ENCODE data around the gene MMP23B.

The MMP23B gene

GRCh38 chr1:1623631-1624442 is 8.1 kb upstream of the MMP23B start:
- peak overlapping the region; percentile 1 for H3K23ac ChIP-seq (ENCODE audit: low read depth, low read length, poor library complexity)
- DNase-seq (ENCODE audit: low spot score), result no peak
- H3K4ac ChIP-seq (ENCODE audit: low read length), result peak overlapping the region; percentile 23
- H2AFZ ChIP-seq (ENCODE audit: low read length), result no peak overlapping the region
- H4K91ac ChIP-seq (ENCODE audit: low read depth, low read length, poor library complexity), result no peak overlapping the region
- no peak overlapping the region for H2BK15ac ChIP-seq (ENCODE audit: low read length)
- no peak overlapping the region for H3K9ac ChIP-seq (ENCODE audit: low read depth, low read length, poor library complexity)
- no peak overlapping the region for H2BK120ac ChIP-seq (ENCODE audit: low read depth, low read length)
- peaks cover 0 to 4% of the 10 kb centered on the region in 2 donors for H3K36me3 ChIP-seq (replicated peaks in 1 of 2; ENCODE audit: control insufficient read depth in 2 of 2, insufficient read depth in 2 of 2, low read length in 2 of 2)
- H2BK5ac ChIP-seq (ENCODE audit: low read length), result no peak overlapping the region
- H3K4me2 ChIP-seq (ENCODE audit: insufficient read depth, low read length, poor library complexity, severe bottlenecking), result no peak overlapping the region
- no peak overlapping the region for H4K8ac ChIP-seq (ENCODE audit: low read depth, low read length)
- H3K9me3 ChIP-seq (replicated peaks in 1 of 2; ENCODE audit: control insufficient read depth in 2 of 2, insufficient read depth in 1 of 2, low read depth in 1 of 2, low read length in 2 of 2), result no peaks in the 10 kb centered on the region
- WGBS, 2 donors (ENCODE audit: extremely low coverage in 2 of 2, insufficient read length in 2 of 2, insufficient replicate concordance in 1 of 2), result no CpG with 5 or more reads among the region's 51 CpGs
- H3K4me1 ChIP-seq (ENCODE audit: control insufficient read depth in 2 of 2, insufficient read depth in 1 of 2, low read depth in 1 of 2, low read length in 2 of 2), result no peaks in the 10 kb centered on the region
- peaks cover 0 to 5% (median 0%) of the 10 kb centered on the region in 3 experiments for H3K27me3 ChIP-seq (ENCODE audit: control insufficient read depth in 3 of 3, insufficient read depth in 3 of 3, low read depth in 1 of 3, low read length in 3 of 3)
- H3K14ac ChIP-seq (ENCODE audit: low read length), result no peak overlapping the region
- no peak overlapping the region for H3K4me3 ChIP-seq (ENCODE audit: low read length in 2 of 2)
- H3K18ac ChIP-seq (ENCODE audit: low read length), result no peak overlapping the region
- peaks cover 3% of the 10 kb centered on the region for H3K79me1 ChIP-seq (ENCODE audit: low read depth, low read length)
- H3K27ac ChIP-seq (replicated peaks; ENCODE audit: low read length), result no peak overlapping the region
- no peak overlapping the region for H2BK12ac ChIP-seq (ENCODE audit: low read length)
- no peak overlapping the region for H2AK5ac ChIP-seq (ENCODE audit: low read depth, low read length)

- Histone ChIP-seq H3K36me3 (replicated peaks in 1 of 2; ENCODE audit: control insufficient read depth in 2 of 2, insufficient read depth in 2 of 2, low read length in 2 of 2) (peaks cover 0 to 4% of the 10 kb centered on the region in 2 donors), H3K9me3 (replicated peaks in 1 of 2; ENCODE audit: control insufficient read depth in 2 of 2, insufficient read depth in 1 of 2, low read depth in 1 of 2, low read length in 2 of 2) (no peaks in the 10 kb centered on the region), H3K18ac (ENCODE audit: low read length) (no peak overlapping the region), H3K4me2 (ENCODE audit: insufficient read depth, low read length, poor library complexity, severe bottlenecking) (no peak overlapping the region), H2BK5ac (ENCODE audit: low read length) (peak overlapping the region; percentile 39), H3K79me1 (ENCODE audit: low read depth, low read length) (peaks cover 3% of the 10 kb centered on the region), H3K9ac (ENCODE audit: low read depth, low read length, poor library complexity) (no peak overlapping the region), H2AK5ac (ENCODE audit: low read depth, low read length) (no peak overlapping the region), H3K4me1 (ENCODE audit: control insufficient read depth in 2 of 2, insufficient read depth in 1 of 2, low read depth in 1 of 2, low read length in 2 of 2) (no peaks in the 10 kb centered on the region), H3K4me3 (ENCODE audit: low read length in 2 of 2) (no peak overlapping the region), H4K8ac (ENCODE audit: low read depth, low read length) (no peak overlapping the region), H2BK12ac (ENCODE audit: low read length) (peak overlapping the region; percentile 22), H2AFZ (ENCODE audit: low read length) (no peak overlapping the region), H3K23ac (ENCODE audit: low read depth, low read length, poor library complexity) (peak overlapping the region; percentile 93), H2BK120ac (ENCODE audit: low read depth, low read length) (no peak overlapping the region), H3K27me3 (ENCODE audit: control insufficient read depth in 3 of 3, insufficient read depth in 3 of 3, low read depth in 1 of 3, low read length in 3 of 3) (peaks cover 0 to 14% (median 2%) of the 10 kb centered on the region in 3 experiments), H4K91ac (ENCODE audit: low read depth, low read length, poor library complexity) (no peak overlapping the region), H3K27ac (replicated peaks; ENCODE audit: low read length) (no peak overlapping the region), H3K14ac (ENCODE audit: low read length) (no peak overlapping the region), H2BK15ac (ENCODE audit: low read length) (no peak overlapping the region), H3K4ac (ENCODE audit: low read length) (no peak overlapping the region)
- no CpG with 5 or more reads among the region's 38 CpGs for WGBS, 2 donors (ENCODE audit: extremely low coverage in 2 of 2, insufficient read length in 2 of 2, insufficient replicate concordance in 1 of 2)
- no peak for DNase-seq (ENCODE audit: low spot score)
These were observed 7.2 kb upstream of the MMP23B start for GRCh38 chr1:1624443-1625403.

- peaks cover 0 to 20% (median 4%) of the 10 kb centered on the region in 3 experiments for H3K27me3 ChIP-seq (ENCODE audit: control insufficient read depth in 3 of 3, insufficient read depth in 3 of 3, low read depth in 1 of 3, low read length in 3 of 3)
- no peak overlapping the region for H4K8ac ChIP-seq (ENCODE audit: low read depth, low read length)
- peaks cover 3% of the 10 kb centered on the region for H3K79me1 ChIP-seq (ENCODE audit: low read depth, low read length)
- H3K4ac ChIP-seq (ENCODE audit: low read length), result no peak overlapping the region
- H2BK5ac ChIP-seq (ENCODE audit: low read length), result peak overlapping the region; percentile 22
- no peak overlapping the region for H2BK12ac ChIP-seq (ENCODE audit: low read length)
- H3K27ac ChIP-seq (replicated peaks; ENCODE audit: low read length), result no peak overlapping the region
- no CpG with 5 or more reads among the region's 28 CpGs for WGBS, 2 donors (ENCODE audit: extremely low coverage in 2 of 2, insufficient read length in 2 of 2, insufficient replicate concordance in 1 of 2)
- H3K4me1 ChIP-seq (ENCODE audit: control insufficient read depth in 2 of 2, insufficient read depth in 1 of 2, low read depth in 1 of 2, low read length in 2 of 2), result no peaks in the 10 kb centered on the region
- no peak overlapping the region for H4K91ac ChIP-seq (ENCODE audit: low read depth, low read length, poor library complexity)
- H3K9me3 ChIP-seq (replicated peaks in 1 of 2; ENCODE audit: control insufficient read depth in 2 of 2, insufficient read depth in 1 of 2, low read depth in 1 of 2, low read length in 2 of 2), result no peaks in the 10 kb centered on the region
- H3K9ac ChIP-seq (ENCODE audit: low read depth, low read length, poor library complexity), result no peak overlapping the region
- peaks cover 0 to 4% of the 10 kb centered on the region in 2 donors for H3K36me3 ChIP-seq (replicated peaks in 1 of 2; ENCODE audit: control insufficient read depth in 2 of 2, insufficient read depth in 2 of 2, low read length in 2 of 2)
- H3K4me2 ChIP-seq (ENCODE audit: insufficient read depth, low read length, poor library complexity, severe bottlenecking), result no peak overlapping the region
- no peak overlapping the region for H3K18ac ChIP-seq (ENCODE audit: low read length)
- H3K4me3 ChIP-seq (ENCODE audit: low read length in 2 of 2), result no peak overlapping the region
- H2AK5ac ChIP-seq (ENCODE audit: low read depth, low read length), result peak overlapping the region; percentile 61
- no peak overlapping the region for H2BK15ac ChIP-seq (ENCODE audit: low read length)
- H3K14ac ChIP-seq (ENCODE audit: low read length), result no peak overlapping the region
- H2BK120ac ChIP-seq (ENCODE audit: low read depth, low read length), result no peak overlapping the region
- peak overlapping the region; percentile 5 for H3K23ac ChIP-seq (ENCODE audit: low read depth, low read length, poor library complexity)
- DNase-seq (ENCODE audit: low spot score), result no peak
- H2AFZ ChIP-seq (ENCODE audit: low read length), result no peak overlapping the region
These were observed 6.6 kb upstream of the MMP23B start for GRCh38 chr1:1625404-1625775.

GRCh38 chr1:1625824-1626206 is 6.2 kb upstream of the MMP23B start:
- H2AK5ac ChIP-seq (ENCODE audit: low read depth, low read length), result peak overlapping the region; percentile 61
- H2AFZ ChIP-seq (ENCODE audit: low read length), result no peak overlapping the region
- no peaks in the 10 kb centered on the region for H3K9me3 ChIP-seq (replicated peaks in 1 of 2; ENCODE audit: control insufficient read depth in 2 of 2, insufficient read depth in 1 of 2, low read depth in 1 of 2, low read length in 2 of 2)
- no peak overlapping the region for H3K4ac ChIP-seq (ENCODE audit: low read length)
- H3K18ac ChIP-seq (ENCODE audit: low read length), result no peak overlapping the region
- no peaks in the 10 kb centered on the region for H3K4me1 ChIP-seq (ENCODE audit: control insufficient read depth in 2 of 2, insufficient read depth in 1 of 2, low read depth in 1 of 2, low read length in 2 of 2)
- peaks cover 0 to 4% of the 10 kb centered on the region in 2 donors for H3K36me3 ChIP-seq (replicated peaks in 1 of 2; ENCODE audit: control insufficient read depth in 2 of 2, insufficient read depth in 2 of 2, low read length in 2 of 2)
- no peak overlapping the region for H3K4me2 ChIP-seq (ENCODE audit: insufficient read depth, low read length, poor library complexity, severe bottlenecking)
- no CpG with 5 or more reads among the region's 8 CpGs for WGBS, 2 donors (ENCODE audit: extremely low coverage in 2 of 2, insufficient read length in 2 of 2, insufficient replicate concordance in 1 of 2)
- peaks cover 3% of the 10 kb centered on the region for H3K79me1 ChIP-seq (ENCODE audit: low read depth, low read length)
- no peak for DNase-seq (ENCODE audit: low spot score)
- peak overlapping the region; percentile 5 for H3K23ac ChIP-seq (ENCODE audit: low read depth, low read length, poor library complexity)
- no peak overlapping the region for H3K4me3 ChIP-seq (ENCODE audit: low read length in 2 of 2)
- no peak overlapping the region for H2BK120ac ChIP-seq (ENCODE audit: low read depth, low read length)
- H2BK15ac ChIP-seq (ENCODE audit: low read length), result no peak overlapping the region
- H3K9ac ChIP-seq (ENCODE audit: low read depth, low read length, poor library complexity), result peak overlapping the region; percentile 70
- H3K27me3 ChIP-seq (ENCODE audit: control insufficient read depth in 3 of 3, insufficient read depth in 3 of 3, low read depth in 1 of 3, low read length in 3 of 3), result peaks cover 0 to 24% (median 8%) of the 10 kb centered on the region in 3 experiments
- H2BK5ac ChIP-seq (ENCODE audit: low read length), result peak overlapping the region; percentile 22
- H2BK12ac ChIP-seq (ENCODE audit: low read length), result no peak overlapping the region
- H4K91ac ChIP-seq (ENCODE audit: low read depth, low read length, poor library complexity), result no peak overlapping the region
- no peak overlapping the region for H3K27ac ChIP-seq (replicated peaks; ENCODE audit: low read length)
- no peak overlapping the region for H3K14ac ChIP-seq (ENCODE audit: low read length)
- no peak overlapping the region for H4K8ac ChIP-seq (ENCODE audit: low read depth, low read length)

Data from neuronal stem cell (in vitro differentiated cells).